Central memory CD8-positive, alpha-beta T cell (primary cell): ENCODE measurements around the gene PDZD7.
"Not testable (repeated sequence)": the region's sequence is repeated elsewhere in the genome, so short reads cannot be mapped to it uniquely, and the experiment has no call there.

Experiments used
- ATAC-seq: fragments of 150-1000 bp; cut with Tn5 transposase; replicated peaks from 2 replicates; pipeline ENCODE4 v1.10.0; 2022; ENCODE audit warnings: mild to moderate bottlenecking, moderate FRiP score, moderate number of reproducible peaks; ENCODE audit not compliant: poor library complexity, severe bottlenecking; ENCODE audit errors: extremely low read depth
- DNase-seq, 2 donors: peaks; one replicate each; pipeline ENCODE4 v3.0.0; 2021; ENCODE audit warnings: low spot score in 2 of 2
- H3K27ac Mint-ChIP-seq: one replicate; pipeline ENCODE4 v1.8.0; 2022; ENCODE audit warnings: low read depth, mild to moderate bottlenecking, moderate library complexity, mixed read lengths
- H3K27me3 Mint-ChIP-seq: one replicate; pipeline ENCODE4 v1.8.0; 2022; ENCODE audit warnings: mixed read lengths
- H3K36me3 Mint-ChIP-seq: one replicate; pipeline ENCODE4 v1.8.0; 2022; ENCODE audit warnings: mild to moderate bottlenecking, moderate library complexity, mixed read lengths; ENCODE audit not compliant: insufficient read depth
- H3K4me1 Mint-ChIP-seq: one replicate; pipeline ENCODE4 v1.8.0; 2022; ENCODE audit warnings: mixed read lengths
- H3K4me3 Mint-ChIP-seq: one replicate; pipeline ENCODE4 v1.8.0; 2022; ENCODE audit warnings: mild to moderate bottlenecking, moderate library complexity, mixed read lengths
- H3K9me3 Mint-ChIP-seq: one replicate; pipeline ENCODE4 v1.8.0; 2022; ENCODE audit warnings: mixed read lengths

Gene PDZD7

DNA sequence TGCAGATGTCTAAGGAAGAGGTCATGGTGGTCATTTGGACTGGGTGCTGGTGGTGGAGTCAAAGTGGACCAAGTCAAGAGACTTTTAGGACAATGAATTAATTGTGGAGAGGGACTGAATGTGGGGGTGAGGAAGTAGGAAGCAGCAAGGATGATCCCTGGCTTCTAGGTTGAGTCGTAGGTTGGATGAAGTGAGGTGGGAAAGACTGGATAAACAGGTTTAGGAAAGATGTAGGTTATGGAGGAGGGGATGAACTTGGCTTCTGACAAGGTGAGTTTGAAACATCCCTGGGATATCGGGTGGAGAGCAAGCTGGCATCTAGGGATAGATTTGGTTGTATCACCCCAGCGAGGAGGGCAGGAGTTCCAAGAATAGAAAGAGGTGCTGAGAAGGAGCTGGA, 54.0 kb downstream of the PDZD7 start:
- Mint-ChIP-seq H3K4me3 (no peak overlapping the region), H3K9me3 (no peaks in the 10 kb centered on the region), H3K4me1 (peaks cover under 1% of the 10 kb centered on the region), H3K27me3 (no peaks in the 10 kb centered on the region), H3K27ac (no peak overlapping the region), H3K36me3 (peaks cover 6% of the 10 kb centered on the region)
- DNase-seq = no peak
- no peak for ATAC-seq

DNA sequence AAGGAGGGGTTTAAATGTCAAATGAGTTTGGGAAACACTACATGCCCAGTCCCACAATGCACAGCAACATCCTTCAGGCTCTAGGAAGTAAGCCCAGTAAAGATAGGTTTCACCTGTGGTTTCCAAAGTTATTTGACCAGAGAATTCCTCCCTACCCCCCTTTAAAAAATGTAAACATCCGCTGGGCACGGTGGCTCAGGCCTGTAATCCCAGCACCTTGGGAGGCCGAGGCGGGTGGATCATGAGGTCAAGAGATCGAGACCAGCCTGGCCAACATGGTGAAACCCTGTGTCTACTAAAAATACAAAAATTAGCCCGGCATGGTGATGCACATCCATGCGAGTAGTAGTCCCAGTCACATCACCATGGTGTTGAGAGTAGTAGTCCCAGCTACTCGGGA, 55.5 kb downstream of the PDZD7 start:
- not testable (repeated sequence) for H3K27ac Mint-ChIP-seq, H3K36me3 Mint-ChIP-seq

DNA sequence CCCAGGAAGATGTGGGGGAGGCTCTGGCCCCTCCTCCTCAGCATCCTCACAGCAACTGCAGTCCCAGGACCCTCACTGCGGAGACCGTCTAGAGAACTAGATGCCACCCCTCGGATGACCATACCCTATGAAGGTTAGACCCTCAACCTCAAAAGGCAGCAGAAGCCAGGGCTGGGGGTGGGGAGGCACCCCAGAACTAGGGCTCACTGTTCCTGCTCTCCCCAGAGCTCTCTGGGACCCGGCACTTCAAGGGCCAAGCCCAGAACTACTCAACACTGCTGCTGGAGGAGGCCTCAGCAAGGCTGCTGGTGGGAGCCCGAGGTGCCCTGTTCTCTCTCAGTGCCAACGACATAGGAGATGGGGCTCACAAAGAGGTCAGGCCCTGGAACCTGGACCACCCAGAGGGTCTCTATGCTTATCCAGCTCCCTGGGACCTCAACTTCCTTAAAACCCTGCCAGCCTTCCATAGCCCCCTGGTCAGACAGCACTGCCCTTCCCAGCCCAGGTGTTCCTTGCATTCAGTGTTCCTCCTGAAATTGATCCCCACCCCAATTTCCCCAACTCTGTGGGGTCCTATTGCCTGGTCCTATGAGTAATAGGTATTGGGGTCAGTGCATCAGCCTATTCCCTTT, 57.9 kb downstream of the PDZD7 start:
- no peak for ATAC-seq
- no peak for DNase-seq
- Mint-ChIP-seq H3K27ac (no peak overlapping the region), H3K4me3 (no peak overlapping the region), H3K36me3 (no peaks in the 10 kb centered on the region), H3K27me3 (no peaks in the 10 kb centered on the region), H3K9me3 (no peaks in the 10 kb centered on the region), H3K4me1 (peaks cover 17% of the 10 kb centered on the region)

More for the DNA sequence above, 55.5 kb downstream of the PDZD7 start:
- not testable (repeated sequence) for ATAC-seq, H3K4me1 Mint-ChIP-seq, DNase-seq, H3K4me3 Mint-ChIP-seq, H3K9me3 Mint-ChIP-seq, H3K27me3 Mint-ChIP-seq

DNA sequence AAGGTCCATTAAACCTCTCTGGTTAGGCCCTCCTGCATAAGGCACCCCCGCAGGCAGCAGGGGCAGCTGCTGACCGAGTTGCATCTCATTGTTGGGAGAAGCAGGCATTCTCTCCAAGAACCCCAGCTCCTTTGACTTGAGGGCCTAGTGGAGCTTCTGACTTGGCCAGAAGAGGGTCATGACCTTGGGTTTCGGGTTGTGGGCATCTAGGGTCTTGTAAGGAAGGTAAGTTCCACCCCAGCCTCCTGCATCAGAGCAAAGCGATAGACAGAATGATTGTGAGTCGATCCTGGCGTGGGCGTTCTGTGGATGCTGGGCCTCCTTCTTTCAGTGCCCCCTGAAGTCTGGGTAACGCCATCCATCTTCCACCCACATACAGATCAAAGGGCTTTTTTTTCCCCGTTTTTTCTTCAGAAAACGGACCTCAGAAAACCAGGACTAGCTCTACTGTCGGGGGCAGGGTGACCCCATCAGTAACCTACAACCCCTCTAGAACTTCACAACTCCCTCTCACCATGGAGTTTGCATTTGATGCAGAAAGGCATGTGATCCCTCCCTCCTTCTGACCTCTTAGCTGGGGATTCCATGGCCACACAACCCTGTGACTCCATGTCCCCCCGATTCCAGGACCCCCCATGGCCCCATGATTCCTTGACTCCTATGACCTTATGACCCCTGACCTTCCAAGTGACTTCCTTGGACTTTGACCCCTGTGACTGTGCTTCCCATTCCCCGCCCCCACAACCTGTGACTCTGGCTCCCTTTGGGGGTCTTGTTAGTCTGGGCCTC, 58.6 kb downstream of the PDZD7 start:
- Mint-ChIP-seq H3K27me3 (no peaks in the 10 kb centered on the region), H3K4me1 (peaks cover 17% of the 10 kb centered on the region), H3K4me3 (no peak overlapping the region), H3K9me3 (no peaks in the 10 kb centered on the region), H3K27ac (no peak overlapping the region), H3K36me3 (no peaks in the 10 kb centered on the region)
- ATAC-seq = no peak
- DNase-seq = no peak

DNA sequence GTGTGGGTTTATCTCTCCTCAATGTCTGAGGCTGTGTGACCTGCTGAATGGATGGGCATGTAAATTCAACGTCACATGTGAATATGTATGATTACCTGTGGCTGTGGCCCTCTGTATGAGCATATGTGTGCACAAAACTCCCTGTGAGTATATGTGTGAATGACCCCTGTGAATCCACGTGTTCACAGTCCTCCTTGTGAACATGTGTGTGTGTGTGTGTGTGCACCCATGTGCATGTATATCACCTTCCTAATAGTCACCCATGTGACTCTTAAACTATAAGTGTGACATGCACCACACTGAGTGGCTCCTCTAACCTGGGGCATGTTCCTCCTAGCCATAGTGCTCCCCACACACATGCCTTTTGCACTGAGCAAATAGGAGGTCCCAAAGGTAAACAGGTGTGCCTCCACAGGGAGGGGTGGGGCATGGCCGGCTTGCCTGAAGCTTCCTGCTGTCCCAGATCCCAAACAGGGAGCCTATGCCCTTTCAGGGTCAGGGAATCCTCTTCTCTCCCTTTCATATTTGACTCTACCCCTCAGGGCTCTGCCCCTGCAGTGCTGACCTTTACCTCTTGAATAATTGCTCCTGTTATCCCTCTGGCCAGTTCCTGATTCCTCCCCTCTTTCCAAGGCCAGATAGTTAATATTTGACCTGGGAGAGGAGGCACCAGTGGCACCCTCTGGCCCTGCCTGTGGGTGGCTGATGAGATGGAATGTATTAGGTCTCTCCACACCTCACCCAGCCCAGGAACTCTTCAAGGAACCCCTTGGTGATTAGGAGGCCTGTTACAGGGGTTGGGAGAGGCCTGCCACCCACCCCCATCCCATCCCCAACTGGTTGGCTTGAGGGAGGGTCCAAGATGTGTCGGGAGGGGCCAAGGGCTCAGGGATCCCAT, 59.8 kb downstream of the PDZD7 start:
- no peak for DNase-seq
- Mint-ChIP-seq H3K9me3 (no peaks in the 10 kb centered on the region), H3K4me3 (peak overlapping the region; percentile 55), H3K4me1 (peaks cover 17% of the 10 kb centered on the region), H3K27me3 (no peaks in the 10 kb centered on the region), H3K27ac (no peak overlapping the region), H3K36me3 (no peaks in the 10 kb centered on the region)
- no peak for ATAC-seq

DNA sequence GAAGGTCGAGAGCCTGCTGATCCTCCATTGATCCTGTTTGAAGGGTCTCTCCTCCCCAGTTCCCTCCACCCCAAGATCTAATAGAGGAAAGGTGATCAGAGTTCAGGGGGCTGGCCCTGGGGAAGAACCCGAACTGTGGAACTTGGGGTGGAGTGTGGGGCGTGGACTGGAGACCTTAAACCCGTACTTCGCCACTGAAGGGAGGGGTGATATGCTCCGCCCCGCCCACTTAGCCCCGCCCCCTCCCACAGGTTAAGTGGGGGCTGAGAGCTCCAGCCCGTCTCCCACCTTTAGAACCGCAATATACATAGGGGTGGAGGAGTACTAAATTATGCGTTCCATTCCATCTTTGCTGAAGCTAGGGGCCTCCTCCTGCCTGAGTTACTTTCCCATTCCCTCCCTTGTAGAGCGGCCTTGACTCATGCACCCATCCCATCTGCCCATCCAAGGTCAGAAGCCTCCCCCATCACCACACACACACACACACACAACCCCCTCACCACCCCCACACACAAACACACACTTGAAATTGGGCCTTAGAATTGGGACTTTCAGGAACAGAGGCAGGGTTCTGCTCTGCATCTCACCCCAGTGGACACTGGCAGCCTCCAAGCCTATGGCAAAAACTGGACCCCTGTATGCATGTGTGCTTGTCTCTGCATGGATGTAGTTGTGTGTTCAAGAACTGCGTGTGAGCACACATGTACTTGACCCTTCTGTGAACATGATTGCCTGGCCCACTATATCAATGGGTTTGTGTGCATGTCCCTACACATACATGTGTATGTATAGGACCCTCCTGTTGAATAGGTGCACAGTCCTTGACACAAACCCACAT, 60.6 kb downstream of the PDZD7 start:
- ATAC-seq (peak; percentile 35), DNase-seq (no peak)
- Mint-ChIP-seq H3K4me3 (peak overlapping the region; percentile 55), H3K36me3 (peaks cover 1% of the 10 kb centered on the region), H3K27ac (no peak overlapping the region), H3K9me3 (no peaks in the 10 kb centered on the region), H3K27me3 (no peaks in the 10 kb centered on the region), H3K4me1 (peaks cover 17% of the 10 kb centered on the region)

DNA sequence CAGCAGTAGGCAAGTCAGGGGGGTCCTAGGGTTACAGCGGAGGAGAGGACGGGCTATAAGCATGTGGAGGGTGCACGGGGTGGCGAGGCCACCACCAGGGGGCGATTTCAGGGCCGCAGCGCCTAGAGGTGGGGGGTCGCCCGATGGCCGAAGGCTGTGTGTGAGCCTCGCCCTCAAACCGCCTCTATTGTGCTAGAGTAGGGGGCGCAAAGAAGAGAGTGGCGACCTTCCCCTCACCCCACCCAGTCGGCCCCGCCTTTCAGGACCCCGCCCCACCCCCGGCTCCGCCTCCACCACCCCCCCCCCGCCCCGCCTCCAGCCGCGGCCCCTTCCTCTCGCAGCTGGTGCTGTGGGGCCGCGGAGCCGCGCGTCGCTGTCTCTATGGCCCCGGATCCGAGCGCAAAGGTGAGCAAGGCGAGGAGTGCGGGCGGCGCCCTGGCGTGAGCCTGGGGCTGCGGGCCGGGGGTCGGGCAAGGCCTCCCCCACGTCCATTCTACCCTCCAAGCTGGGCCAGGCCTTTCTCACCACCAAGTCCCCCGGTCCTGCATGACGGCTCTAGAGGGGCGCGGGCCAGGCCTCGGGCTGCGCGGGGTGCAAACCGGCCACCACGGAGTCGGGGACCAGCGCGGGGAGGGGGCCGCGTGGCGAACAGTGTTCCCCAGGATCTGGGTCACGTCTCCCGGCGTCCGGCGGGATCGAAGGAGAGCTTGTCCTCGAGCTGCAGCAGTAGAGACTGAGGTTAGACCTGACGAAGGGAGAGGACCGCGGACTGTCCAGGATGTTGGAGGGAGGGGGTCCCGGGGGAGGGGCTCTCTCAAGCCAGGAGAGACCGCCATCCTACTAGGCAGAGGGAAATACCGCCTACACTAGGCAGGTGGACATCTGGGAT, 61.5 kb downstream of the PDZD7 start, which contains the start of gene SEMA4G:
Gene SEMA4G, plus strand, starts transcription at position 318 of the 889 bp plus-strand sequence. CDS start 3,409 bp downstream, outside the sequence.
- no peak within 1 kb of the TSS for H3K27ac Mint-ChIP-seq
- peak within 1 kb of the TSS; percentile 55 for H3K4me3 Mint-ChIP-seq
- no peaks in the 10 kb centered on the region for H3K27me3 Mint-ChIP-seq
- peaks cover 4% of the 10 kb centered on the region for H3K36me3 Mint-ChIP-seq
- H3K4me1 Mint-ChIP-seq = peaks cover 17% of the 10 kb centered on the region
- H3K9me3 Mint-ChIP-seq = no peaks in the 10 kb centered on the region
- no peak for DNase-seq
- peak; percentile 69 for ATAC-seq

DNA sequence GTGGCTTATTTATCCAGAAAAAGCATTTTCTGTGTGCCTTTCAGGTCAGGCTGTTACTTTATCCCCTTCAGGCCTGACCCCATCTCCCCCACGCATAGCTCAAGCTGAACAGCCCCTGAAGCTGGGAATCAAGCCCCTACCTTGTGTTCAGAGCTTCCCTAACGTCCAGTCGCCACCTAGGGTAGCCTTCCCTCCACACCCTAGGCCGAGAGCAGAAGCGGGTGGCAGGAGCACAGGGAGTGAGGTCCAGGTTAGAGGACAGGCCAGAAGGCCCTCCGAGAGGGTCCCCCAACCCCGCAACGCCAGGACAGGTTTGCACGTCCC, 62.1 kb downstream of the PDZD7 start:
- H3K9me3 Mint-ChIP-seq = no peaks in the 10 kb centered on the region
- H3K4me3 Mint-ChIP-seq = peak overlapping the region; percentile 55
- ATAC-seq (no peak), DNase-seq (no peak)
- H3K27me3 Mint-ChIP-seq = no peaks in the 10 kb centered on the region
- no peak overlapping the region for H3K27ac Mint-ChIP-seq
- peaks cover 17% of the 10 kb centered on the region for H3K4me1 Mint-ChIP-seq
- H3K36me3 Mint-ChIP-seq = peaks cover 4% of the 10 kb centered on the region

DNA sequence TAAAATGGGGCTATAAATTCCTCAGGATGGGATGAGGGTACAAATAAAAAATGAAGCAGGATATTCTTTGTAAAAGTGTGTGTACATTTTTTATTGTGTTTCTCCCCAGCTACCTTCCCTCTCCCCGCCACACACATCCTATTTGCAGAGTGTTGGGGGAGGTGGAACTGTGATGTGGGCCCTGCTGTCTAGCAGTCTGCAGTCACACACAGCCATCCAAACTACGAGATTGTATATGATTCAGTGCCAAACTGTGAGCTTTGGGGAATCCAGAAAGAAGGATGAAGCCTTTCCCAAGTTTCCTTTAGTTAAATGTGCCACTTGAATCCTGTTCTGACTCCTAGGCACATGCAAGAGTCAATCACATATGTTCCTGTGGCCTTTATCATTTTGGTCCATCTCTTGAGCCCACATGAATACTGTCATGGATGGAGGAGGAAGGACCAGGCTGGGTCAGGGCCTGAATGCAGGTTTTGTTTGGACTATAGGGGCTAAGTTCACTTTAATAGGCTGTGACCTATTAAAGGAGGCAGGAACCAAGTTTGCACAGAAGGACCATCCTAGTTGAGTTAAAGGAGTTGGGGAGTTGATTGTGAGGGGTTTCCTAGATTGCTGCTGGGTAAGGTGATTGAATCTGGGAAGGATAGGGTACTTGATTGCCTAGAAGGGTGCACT, 62.7 kb downstream of the PDZD7 start:
- Mint-ChIP-seq H3K4me3 (peak overlapping the region; percentile 55), H3K27ac (no peak overlapping the region), H3K36me3 (peaks cover 4% of the 10 kb centered on the region), H3K9me3 (no peaks in the 10 kb centered on the region), H3K4me1 (peaks cover 17% of the 10 kb centered on the region), H3K27me3 (no peaks in the 10 kb centered on the region)
- ATAC-seq = no peak
- no peak for DNase-seq

DNA sequence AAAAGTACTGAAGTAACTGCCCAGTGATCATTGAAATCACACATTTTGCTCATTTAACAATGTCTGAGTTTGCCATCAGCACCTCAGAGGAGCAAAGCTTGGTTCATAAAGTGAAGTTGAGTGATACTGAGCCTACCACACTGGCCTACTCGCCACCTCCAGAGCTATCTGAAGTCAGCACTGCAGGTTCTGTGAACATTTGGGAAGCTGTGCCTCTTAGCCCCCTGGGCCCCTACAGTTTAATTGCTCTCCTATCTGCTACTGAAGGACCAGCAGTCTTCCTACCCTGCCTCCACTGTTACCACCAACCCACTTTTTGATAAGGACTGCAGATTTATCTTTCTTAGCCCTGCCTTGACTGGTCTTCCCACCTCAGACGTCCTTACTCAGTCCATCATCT, 63.6 kb downstream of the PDZD7 start:
- Mint-ChIP-seq H3K9me3 (no peaks in the 10 kb centered on the region), H3K27me3 (no peaks in the 10 kb centered on the region), H3K4me1 (peaks cover 17% of the 10 kb centered on the region), H3K36me3 (peaks cover 12% of the 10 kb centered on the region), H3K27ac (no peak overlapping the region), H3K4me3 (no peak overlapping the region)
- ATAC-seq (no peak), DNase-seq (no peak)

DNA sequence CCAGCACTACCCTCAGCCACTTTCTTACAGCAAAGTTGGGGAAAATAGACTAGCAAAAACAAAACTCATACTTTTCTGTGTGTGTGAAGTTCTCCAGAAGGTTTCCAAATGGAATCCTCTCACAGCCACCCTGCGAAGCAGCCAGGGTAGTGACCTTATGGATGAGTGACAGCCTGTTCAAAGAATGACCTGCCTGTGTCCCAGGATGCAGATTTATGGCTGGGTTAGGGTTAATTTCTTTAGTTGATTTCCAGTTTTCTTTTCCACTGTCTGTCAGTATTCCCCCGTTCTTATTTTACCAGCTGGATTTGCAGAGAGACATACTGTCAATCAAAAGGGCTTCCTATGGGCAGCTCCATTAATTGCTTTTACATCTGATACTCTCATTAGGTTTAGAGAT, 64.0 kb downstream of the PDZD7 start:
- peaks cover 17% of the 10 kb centered on the region for H3K4me1 Mint-ChIP-seq
- no peak for DNase-seq
- H3K36me3 Mint-ChIP-seq = peaks cover 15% of the 10 kb centered on the region
- H3K9me3 Mint-ChIP-seq = no peaks in the 10 kb centered on the region
- no peaks in the 10 kb centered on the region for H3K27me3 Mint-ChIP-seq
- ATAC-seq = no peak
- H3K27ac Mint-ChIP-seq = no peak overlapping the region
- no peak overlapping the region for H3K4me3 Mint-ChIP-seq
